HG02763 (cell line): Measurements from ENCODE around the gene ARHGAP22.
"Not testable (repeated sequence)": the region's sequence is repeated elsewhere in the genome, so short reads cannot be mapped to it uniquely, and the experiment has no call there.

Experiments used
- ATAC-seq: cut with Tn5 transposase; IDR thresholded peaks from one replicate; pipeline ENCODE4 v1.9.1; 2021; ENCODE audit warnings: mild to moderate bottlenecking, moderate library complexity; ENCODE audit not compliant: unreplicated experiment

ARHGAP22 gene, protein sequence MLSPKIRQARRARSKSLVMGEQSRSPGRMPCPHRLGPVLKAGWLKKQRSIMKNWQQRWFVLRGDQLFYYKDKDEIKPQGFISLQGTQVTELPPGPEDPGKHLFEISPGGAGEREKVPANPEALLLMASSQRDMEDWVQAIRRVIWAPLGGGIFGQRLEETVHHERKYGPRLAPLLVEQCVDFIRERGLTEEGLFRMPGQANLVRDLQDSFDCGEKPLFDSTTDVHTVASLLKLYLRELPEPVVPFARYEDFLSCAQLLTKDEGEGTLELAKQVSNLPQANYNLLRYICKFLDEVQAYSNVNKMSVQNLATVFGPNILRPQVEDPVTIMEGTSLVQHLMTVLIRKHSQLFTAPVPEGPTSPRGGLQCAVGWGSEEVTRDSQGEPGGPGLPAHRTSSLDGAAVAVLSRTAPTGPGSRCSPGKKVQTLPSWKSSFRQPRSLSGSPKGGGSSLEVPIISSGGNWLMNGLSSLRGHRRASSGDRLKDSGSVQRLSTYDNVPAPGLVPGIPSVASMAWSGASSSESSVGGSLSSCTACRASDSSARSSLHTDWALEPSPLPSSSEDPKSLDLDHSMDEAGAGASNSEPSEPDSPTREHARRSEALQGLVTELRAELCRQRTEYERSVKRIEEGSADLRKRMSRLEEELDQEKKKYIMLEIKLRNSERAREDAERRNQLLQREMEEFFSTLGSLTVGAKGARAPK

DNA sequence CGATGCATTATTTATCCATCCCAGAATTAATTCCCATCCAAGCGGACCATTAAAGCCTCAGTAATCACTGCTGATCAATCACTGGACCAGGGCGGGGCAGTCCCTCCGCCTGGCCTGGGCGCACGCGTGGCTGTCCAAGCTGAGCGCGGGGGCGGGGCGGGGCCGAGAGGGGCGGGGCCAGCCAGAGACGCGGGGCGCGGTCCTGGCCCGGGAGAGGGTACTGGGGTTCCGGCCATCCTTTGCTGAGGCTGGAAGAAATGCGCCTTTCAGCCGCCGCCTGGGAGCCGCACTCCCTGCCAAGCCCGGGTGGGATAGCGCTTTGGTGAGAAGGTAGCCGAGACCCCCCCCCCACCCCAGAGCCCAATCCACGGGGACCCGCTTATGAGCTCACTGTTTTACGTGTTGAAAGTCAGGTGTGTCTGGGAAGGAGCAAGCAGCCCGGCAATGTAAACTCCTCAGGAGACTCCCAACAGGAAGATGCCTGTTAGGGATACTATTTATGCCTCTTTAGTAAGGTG lies at the start of gene ARHGAP22:
Gene ARHGAP22 (minus strand): TSS at position 83 of the 518 bp plus-strand sequence. CDS start 277 bp downstream, outside the sequence.
- ATAC-seq: no peak

- ATAC-seq: no peak
Observed at GRCh38 chr10:48653944-48654698, 49.2 kb upstream of the ARHGAP22 start.

DNA sequence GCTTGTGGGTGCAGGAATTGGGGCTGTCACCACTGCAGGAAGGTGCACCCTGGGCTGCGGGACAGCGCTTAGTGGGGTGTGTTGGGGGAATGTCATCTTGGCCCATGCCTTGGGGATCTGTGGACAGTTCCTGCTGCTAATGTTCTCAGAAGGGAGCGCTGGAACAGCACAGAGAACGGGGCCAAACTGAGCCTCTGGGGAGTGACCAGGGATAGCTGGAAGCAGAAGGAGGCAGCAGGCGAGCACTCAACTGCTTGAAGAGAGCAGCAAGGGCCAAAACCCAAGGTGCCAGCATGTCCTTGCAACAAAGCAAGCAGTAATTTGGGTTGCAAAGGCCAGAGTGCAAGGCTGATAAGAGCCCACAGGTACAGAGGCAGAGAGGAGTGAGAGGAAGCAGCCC lies 48.5 kb upstream of the ARHGAP22 start:
- no peak for ATAC-seq

GRCh38 chr10:48652344-48652743 lies 47.5 kb upstream of the ARHGAP22 start:
- ATAC-seq: no peak

- ATAC-seq: no peak
Observed at GRCh38 chr10:48651839-48652238, 47.0 kb upstream of the ARHGAP22 start.

GRCh38 chr10:48651293-48651692 lies 46.4 kb upstream of the ARHGAP22 start:
- no peak for ATAC-seq

GRCh38 chr10:48649349-48649944 lies 44.6 kb upstream of the ARHGAP22 start:
- no peak for ATAC-seq

GRCh38 chr10:48648172-48648942 lies 43.5 kb upstream of the ARHGAP22 start:
- no peak for ATAC-seq

DNA sequence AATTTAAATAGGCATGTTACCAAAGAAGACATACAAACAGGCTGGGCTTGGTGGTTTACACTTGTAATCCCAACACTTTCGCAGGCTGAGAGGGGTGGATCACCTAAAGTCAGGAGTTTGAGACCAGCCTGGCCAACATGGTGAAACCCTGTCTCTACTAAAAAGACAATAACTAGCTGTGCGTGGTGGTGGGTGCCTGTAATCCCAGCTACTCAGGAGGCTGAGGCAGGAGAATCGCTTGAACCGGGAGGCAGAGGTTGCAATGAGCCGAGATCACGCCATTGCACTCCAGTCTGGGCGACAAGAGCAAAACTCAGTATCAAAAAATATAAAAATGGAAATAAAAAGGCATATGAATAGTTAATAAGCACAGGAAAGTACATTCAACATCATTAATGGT lies 42.2 kb upstream of the ARHGAP22 start:
- ATAC-seq: not testable (repeated sequence)

DNA sequence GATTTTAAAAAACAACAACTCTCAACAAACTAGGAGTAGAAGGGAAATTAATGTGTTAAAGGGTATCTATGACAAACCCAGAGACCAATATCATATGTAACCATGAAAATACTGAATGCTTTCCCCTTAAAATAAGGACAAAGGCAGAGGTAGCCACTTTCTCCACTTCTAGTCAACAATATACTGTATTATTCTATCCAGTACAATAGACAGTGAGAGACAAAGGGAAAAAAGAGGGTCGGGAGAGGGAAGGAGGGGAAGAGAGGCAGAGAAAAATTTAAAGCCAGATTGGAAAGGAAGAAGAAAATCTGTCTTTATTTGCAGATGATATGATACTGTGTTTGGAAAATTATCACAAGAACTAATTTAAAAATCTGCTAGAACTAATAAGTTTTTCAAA lies 40.7 kb upstream of the ARHGAP22 start:
- no peak for ATAC-seq

GRCh38 chr10:48641099-48641690 lies 36.3 kb upstream of the ARHGAP22 start:
- ATAC-seq: not testable (repeated sequence)

DNA sequence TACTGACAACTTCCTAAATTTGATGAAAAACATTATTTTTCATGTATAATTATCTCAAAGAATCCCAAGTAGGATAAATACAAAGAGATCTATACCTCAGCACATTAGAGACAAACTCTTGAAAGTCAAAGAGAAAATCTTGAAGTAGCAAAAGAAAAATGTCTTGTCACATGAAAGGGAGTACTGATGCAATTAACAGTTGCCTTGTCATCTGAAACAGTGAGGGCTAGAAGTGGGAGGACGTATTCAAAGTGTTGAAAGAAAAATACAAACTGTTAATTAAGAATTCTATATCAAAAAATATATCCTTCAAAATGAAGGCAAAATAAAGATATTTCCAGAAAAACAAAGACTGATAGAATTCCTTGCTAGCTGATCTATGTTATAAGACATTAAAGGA lies 35.5 kb upstream of the ARHGAP22 start:
- no peak for ATAC-seq

- ATAC-seq: no peak
Observed at GRCh38 chr10:48639632-48640031, 34.8 kb upstream of the ARHGAP22 start.

DNA sequence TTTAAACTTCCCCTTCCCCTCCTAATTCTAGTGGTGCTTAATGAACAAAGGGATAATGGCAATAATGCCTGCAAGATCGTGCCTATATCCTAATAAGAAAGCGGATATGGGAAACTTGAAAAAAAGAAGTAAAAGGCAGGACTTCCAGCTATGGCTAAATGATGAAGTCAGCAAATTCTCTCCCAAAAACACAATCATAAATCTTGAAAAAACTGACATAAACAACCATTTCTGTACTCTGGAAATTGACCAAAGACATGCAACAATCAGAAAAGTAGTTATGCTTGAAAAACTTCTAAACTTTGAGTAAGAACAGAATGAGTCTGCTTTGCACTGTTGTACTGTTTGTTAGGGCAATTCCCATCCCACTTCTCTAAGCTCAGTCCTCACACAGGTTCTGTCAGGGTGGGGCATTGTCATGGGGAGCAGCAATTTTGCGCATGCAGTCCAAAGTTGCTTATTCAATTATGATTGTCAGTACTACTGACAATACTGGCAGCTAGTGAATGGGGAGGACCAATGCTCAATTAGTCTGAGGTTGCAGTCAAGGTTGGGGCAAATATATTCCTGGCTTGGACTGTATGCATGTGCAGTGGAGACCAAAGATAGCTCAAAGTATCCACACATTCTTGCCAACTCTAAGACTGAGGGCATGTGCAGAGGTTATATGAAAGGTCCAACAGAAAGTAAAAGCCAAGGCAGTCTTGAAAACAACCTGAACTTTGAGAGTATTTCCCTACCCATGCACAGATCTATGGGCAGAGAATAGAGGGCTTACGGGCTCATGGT lies 34.1 kb upstream of the ARHGAP22 start:
- ATAC-seq: no peak

- no peak for ATAC-seq
Observed at GRCh38 chr10:48638158-48638557, 33.3 kb upstream of the ARHGAP22 start.

GRCh38 chr10:48636901-48637300 lies 32.0 kb upstream of the ARHGAP22 start:
- no peak for ATAC-seq

GRCh38 chr10:48636231-48636630 lies 31.4 kb upstream of the ARHGAP22 start:
- ATAC-seq: no peak

DNA sequence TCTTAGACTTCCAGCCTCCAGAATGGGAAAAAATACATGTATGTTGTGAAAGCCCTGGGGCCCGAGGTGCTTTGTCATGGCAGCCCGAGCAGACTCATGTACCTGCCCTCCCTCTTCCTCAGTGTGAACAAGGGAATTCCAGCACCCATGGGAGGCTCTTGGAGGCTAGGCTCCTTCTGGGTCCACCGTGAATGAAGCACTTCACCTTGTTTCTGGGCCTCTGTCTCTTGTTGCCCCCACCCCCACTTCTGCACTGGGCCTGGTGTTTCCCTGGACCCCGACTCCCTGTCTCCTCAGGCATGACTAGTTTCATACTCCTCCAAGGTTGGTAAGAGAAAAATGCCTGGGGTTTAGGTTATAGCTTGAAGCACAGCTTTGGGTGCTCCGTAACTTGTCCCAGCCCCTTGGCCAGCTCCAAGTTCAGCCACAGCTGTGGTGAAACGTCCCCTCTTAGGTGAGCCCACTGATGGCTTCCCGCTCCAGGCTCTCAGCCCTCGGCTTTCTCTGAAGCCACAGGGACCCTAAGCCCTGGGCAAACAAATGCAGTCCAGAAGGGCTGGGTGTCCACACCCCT lies 30.2 kb upstream of the ARHGAP22 start:
- no peak for ATAC-seq
